BE2C (cell line): ENCODE data around the gene CRKL.

Source experiments
- DNase-seq: peaks from one replicate; pipeline ENCODE4 v3.0.0-alpha.2; 2020
- H3K27me3 ChIP-seq: fragments of 250-450 bp; sonication (Bioruptor Pico); 2 replicates; pipeline ENCODE4 v1.5.1; 2020; ENCODE audit warnings: mild to moderate bottlenecking
- H3K36me3 ChIP-seq: fragments of 250-450 bp; sonication (Bioruptor Pico); 2 replicates; pipeline ENCODE4 v1.5.1; 2020; ENCODE audit warnings: mild to moderate bottlenecking
- H3K4me1 ChIP-seq: fragments of 250-450 bp; sonication (Bioruptor Pico); 2 replicates; pipeline ENCODE4 v1.5.1; 2020
- H3K4me3 ChIP-seq: 2 replicates; pipeline ENCODE4 v1.5.1; 2011; ENCODE audit warnings: low read depth, low read length
- H3K9me3 ChIP-seq: fragments of 250-450 bp; sonication (Bioruptor Pico); 2 replicates; pipeline ENCODE4 v1.5.1; 2020
- TF ChIP-seq, protein P1 (sequence below): IDR thresholded peaks from 2 replicates; pipeline ENCODE4 v1.5.1; 2012; ENCODE audit warnings: mild to moderate bottlenecking, low read depth, low read length

The CRKL gene

DNA sequence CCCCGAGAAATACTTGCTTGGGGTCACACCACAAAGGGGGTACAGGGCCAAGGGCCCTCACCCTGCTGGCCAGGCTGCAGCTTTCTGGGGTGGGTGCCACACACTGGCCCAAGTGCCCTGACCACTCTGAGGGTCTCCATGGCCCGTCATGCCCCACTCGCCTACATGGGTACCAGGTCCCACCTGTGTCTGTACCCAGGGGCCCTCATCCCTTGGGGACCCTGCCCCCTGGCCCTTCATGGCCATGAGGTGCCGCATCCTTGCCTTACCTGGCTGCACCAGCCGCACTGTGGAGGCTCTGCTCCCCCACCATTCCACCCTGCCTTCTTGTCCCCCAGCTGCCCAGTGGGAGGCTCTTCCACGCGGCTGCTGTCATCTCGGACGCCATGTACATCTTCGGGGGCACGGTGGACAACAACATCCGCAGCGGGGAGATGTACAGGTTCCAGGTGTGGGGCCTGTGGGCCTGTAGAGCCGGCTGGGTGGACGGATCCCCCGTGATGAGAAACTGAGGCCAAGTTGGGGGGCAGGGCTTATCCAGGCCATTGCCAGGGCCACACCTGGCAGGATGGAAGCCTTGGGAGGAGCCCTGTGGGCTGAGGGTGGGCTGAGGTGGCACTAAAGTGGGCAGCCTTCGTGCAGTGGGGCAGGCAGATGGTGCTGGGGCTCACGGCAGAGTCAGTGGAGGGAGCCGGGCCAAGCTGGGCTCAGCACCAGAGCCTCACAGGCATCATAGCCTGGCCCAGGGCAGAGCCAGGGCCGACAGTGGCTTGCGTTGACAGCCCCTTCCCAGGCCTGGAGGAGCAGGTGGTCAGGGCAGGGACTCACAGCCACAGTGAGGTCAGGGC is 75.5 kb downstream of the CRKL start:
- Histone ChIP-seq H3K27me3 (no peaks in the 10 kb centered on the region), H3K9me3 (no peaks in the 10 kb centered on the region), H3K4me1 (no peaks in the 10 kb centered on the region), H3K36me3 (peaks cover 50% of the 10 kb centered on the region), H3K4me3 (no peak overlapping the region)
- TF ChIP-seq, protein P1, sequence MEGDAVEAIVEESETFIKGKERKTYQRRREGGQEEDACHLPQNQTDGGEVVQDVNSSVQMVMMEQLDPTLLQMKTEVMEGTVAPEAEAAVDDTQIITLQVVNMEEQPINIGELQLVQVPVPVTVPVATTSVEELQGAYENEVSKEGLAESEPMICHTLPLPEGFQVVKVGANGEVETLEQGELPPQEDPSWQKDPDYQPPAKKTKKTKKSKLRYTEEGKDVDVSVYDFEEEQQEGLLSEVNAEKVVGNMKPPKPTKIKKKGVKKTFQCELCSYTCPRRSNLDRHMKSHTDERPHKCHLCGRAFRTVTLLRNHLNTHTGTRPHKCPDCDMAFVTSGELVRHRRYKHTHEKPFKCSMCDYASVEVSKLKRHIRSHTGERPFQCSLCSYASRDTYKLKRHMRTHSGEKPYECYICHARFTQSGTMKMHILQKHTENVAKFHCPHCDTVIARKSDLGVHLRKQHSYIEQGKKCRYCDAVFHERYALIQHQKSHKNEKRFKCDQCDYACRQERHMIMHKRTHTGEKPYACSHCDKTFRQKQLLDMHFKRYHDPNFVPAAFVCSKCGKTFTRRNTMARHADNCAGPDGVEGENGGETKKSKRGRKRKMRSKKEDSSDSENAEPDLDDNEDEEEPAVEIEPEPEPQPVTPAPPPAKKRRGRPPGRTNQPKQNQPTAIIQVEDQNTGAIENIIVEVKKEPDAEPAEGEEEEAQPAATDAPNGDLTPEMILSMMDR = no peak
- no peak for DNase-seq

DNA sequence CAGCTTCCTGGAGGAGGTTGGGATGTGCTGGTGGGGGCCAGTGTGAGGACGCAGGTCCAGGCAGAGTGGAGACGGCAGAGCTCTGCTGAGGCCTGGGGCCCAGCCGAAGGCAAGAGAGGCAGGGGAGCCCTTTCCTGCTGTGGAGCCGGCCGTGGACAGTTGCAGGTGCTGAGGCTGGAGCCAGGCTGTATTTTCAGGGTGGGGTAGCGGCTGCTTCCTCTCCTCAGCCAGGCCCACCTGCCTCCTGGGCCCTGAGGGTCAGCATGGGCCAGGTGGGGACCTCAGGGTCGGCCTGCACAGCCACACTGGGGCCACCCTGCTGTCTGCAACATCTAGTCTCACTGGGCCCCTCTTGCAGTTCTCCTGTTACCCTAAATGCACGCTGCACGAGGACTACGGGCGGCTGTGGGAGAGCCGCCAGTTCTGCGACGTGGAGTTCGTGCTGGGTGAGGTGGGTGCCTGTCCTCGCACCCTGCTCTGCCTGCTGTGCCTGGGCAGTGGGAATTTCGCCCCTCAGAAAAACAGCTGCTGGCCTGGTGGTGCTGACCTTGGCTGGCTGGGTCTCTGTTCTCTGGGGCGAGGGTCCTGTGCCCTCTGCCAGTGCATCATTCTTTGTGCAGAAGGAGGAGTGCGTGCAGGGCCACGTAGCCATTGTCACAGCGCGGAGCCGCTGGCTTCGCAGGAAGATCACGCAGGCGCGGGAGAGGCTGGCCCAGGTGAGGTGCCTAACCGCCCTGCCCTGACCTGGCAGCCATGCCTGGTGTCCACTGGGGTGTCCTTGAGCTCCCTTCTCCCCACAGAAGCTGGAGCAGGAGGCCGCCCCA is 76.3 kb downstream of the CRKL start:
- Histone ChIP-seq H3K27me3 (no peaks in the 10 kb centered on the region), H3K4me3 (no peak overlapping the region), H3K36me3 (peaks cover 58% of the 10 kb centered on the region), H3K9me3 (no peaks in the 10 kb centered on the region), H3K4me1 (no peaks in the 10 kb centered on the region)
- DNase-seq = no peak
- TF ChIP-seq, protein P1 = no peak

DNA sequence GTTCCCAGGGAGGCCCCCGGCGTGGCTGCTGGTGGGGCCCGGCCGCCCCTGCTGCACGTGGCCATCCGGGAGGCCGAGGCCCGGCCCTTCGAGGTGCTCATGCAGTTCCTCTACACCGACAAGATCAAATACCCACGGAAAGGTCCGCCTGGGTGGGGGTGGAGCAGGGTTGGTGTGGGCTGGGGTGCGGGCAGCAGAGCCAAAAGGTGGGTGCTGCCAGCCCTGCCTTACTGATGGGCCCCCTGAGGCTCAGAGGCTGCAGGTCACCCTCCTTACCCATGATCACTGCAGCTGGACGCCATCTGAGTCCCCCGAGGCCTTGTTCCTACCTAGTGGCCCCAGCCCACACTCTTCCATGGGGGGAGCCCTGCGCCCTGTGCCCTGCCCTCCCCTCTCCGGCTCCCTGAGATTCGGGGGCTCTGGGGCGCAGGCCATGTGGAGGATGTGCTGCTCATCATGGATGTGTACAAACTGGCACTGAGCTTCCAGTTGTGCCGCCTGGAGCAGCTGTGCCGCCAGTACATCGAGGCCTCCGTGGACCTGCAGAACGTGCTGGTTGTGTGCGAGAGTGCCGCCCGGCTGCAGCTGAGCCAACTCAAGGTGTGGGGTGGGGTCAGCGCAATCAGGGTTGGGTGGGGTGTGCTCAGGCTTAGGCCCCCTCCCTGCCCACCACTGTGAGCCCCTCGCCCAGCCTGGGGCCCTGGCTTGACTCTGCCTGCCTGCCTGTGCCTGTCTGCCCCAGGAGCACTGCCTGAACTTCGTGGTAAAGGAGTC is 77.1 kb downstream of the CRKL start:
- H3K9me3 ChIP-seq = no peaks in the 10 kb centered on the region
- TF ChIP-seq, protein P1 = no peak
- no peaks in the 10 kb centered on the region for H3K27me3 ChIP-seq
- H3K4me1 ChIP-seq = no peaks in the 10 kb centered on the region
- DNase-seq = no peak
- no peak overlapping the region for H3K4me3 ChIP-seq
- peaks cover 64% of the 10 kb centered on the region for H3K36me3 ChIP-seq

DNA sequence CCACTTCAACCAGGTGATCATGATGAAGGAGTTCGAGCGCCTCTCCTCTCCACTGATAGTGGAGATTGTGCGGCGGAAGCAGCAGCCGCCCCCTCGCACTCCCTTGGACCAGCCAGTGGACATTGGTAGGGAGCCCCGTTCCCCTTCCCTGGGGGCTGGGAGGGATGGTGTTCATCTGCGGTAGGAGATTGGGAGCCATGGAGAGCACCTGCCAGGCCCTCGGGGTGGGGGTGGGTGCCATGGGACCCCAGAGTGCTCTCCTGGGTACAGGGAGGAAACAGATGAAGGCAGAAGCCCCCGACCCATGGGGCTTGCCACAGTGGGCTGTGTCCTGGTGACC is 77.7 kb downstream of the CRKL start:
- Histone ChIP-seq H3K9me3 (no peaks in the 10 kb centered on the region), H3K4me3 (no peak overlapping the region), H3K27me3 (no peaks in the 10 kb centered on the region), H3K4me1 (peaks cover under 1% of the 10 kb centered on the region; the same call in 1 of the 2 replicates), H3K36me3 (peaks cover 69% of the 10 kb centered on the region)
- DNase-seq = no peak
- TF ChIP-seq, protein P1 = no peak

DNA sequence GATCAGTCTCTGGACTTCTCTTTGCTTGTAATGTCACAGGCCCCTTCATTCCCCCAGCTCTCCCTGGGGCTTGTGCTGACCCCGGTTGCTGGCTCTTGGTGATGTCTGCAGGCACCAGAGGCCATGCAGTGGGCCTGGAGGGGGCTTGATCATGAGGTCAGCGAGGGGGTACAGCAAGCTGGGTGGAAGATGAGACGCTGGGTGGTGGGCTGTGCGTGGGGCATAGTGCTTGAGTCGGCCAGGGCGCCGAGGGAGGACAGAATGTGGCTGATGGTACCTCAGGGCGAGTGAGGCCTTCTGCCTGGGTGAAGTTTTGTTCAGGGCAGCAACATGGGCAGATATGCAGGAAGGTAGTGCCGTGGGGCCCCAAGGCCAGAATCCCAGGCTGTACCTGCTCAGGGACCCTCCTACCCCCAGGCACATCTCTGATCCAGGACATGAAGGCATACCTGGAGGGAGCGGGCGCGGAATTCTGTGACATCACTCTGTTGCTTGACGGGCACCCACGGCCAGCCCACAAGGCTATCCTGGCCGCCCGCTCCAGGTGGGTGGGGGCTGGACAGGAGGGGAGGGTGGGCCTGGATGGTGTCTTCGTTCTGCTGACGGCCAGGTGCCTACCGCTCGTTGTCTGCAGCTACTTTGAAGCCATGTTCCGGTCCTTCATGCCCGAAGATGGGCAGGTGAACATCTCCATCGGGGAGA is 78.3 kb downstream of the CRKL start:
- no peak for DNase-seq
- H3K9me3 ChIP-seq = no peaks in the 10 kb centered on the region
- peaks cover 71% of the 10 kb centered on the region for H3K36me3 ChIP-seq
- no peaks in the 10 kb centered on the region for H3K27me3 ChIP-seq
- H3K4me1 ChIP-seq = peaks cover 4% of the 10 kb centered on the region; the same call in 1 of the 2 replicates
- TF ChIP-seq, protein P1 = no peak
- no peak overlapping the region for H3K4me3 ChIP-seq
